Measurements from ENCODE around the gene KIR3DL3. TPM values are rescaled to one million over a fixed set of nuclear protein-coding genes. Genes with fewer than 3 reads are reported as not detected.
"Not testable (repeated sequence)": the region's sequence is repeated elsewhere in the genome, so short reads cannot be mapped to it uniquely, and the experiment has no call there.

Gene KIR3DL3
- total and polyA plus RNA-seq, 9 of the 15 experiments (the other 6 are each of a cell fraction or from before 2014, with no cell fraction given): 0.11 TPM; not detected in 8

GRCh38 chr19:54677217-54677616 lies 47.0 kb upstream of the KIR3DL3 start (continued):
- TF ChIP-seq RREB1 (CRISPR knock-in tag; IDR thresholded peaks at IDR 0.05): no peak
- no peak for TF ChIP-seq PBX2 (CRISPR knock-in tag; IDR thresholded peaks at IDR 0.05; ENCODE audit: low read depth)
- no peak for TF ChIP-seq PBX2 (tag; conservative IDR thresholded peaks at IDR 0.05; ENCODE audit: low read depth)
- TF ChIP-seq PREB (CRISPR knock-in tag; IDR thresholded peaks at IDR 0.05): no peak
- TF ChIP-seq HNRNPLL (IDR thresholded peaks at IDR 0.05; ENCODE audit: low read depth, low read length, poor library complexity, severe bottlenecking): no peak
- no peak for TF ChIP-seq ZNF263 (CRISPR knock-in tag; IDR thresholded peaks at IDR 0.05; ENCODE audit: borderline replicate concordance)
- TF ChIP-seq KDM2B (CRISPR knock-in tag; IDR thresholded peaks at IDR 0.05): no peak
- TF ChIP-seq ZNF444 (CRISPR knock-in tag; IDR thresholded peaks at IDR 0.05): no peak

- DNase-seq (ENCODE audit: extremely low read depth in 1 of 4, low spot score in 3 of 4); POLR2A ChIA-PET; BruUV-seq (replicated peaks); H3K9ac ChIP-seq (ENCODE audit: insufficient read depth in 1 of 2, low read depth in 2 of 2, low read length in 2 of 2); H3K4me2 ChIP-seq (ENCODE audit: insufficient read depth, low read length); H2AFZ ChIP-seq (ENCODE audit: low read depth, low read length); H4K20me1 ChIP-seq (replicated peaks; ENCODE audit: control insufficient read depth, insufficient read depth, low read length); FAIRE-seq; in situ Hi-C loops (cut with MboI); H3K79me2 ChIP-seq (ENCODE audit: control insufficient read depth, insufficient read depth, low read length); H3K9me1 ChIP-seq (ENCODE audit: control insufficient read depth, insufficient read depth, low read length); ATAC-seq; H3K4me3 ChIP-seq; intact Hi-C loops (cut with micrococcal nuclease); H3K4me1 ChIP-seq (replicated peaks in 1 of 2; ENCODE audit: control insufficient read depth in 2 of 2, insufficient read depth in 2 of 2, low read length in 2 of 2); H3K27ac ChIP-seq (ENCODE audit: extremely low read depth, low read depth, low read length); H3K36me3 ChIP-seq (ENCODE audit: control insufficient read depth, insufficient read depth, low read length); H3K9me3 ChIP-seq (replicated peaks; ENCODE audit: control insufficient read depth, insufficient read depth, low read depth, low read length); H3K27me3 ChIP-seq (ENCODE audit: control insufficient read depth in 2 of 2, insufficient read depth in 2 of 2, low read length in 2 of 2): not testable (repeated sequence)
- CTCF ChIA-PET (ENCODE audit: low intra/inter-chr PET ratio): interaction anchor here (0.7 kb wide), 1 partner anchor 192 kb away, joined by 5 read pairs; no protein-coding TSS in a partner anchor
- WGBS (ENCODE audit: insufficient coverage, low coverage, missing lambda C conversion rate): 17% methylated on average over 12 of the region's 12 CpGs
Observed at GRCh38 chr19:54681596-54681995, 42.6 kb upstream of the KIR3DL3 start.
